Measurements from ENCODE around the gene GNL3. TPM values are rescaled to one million over a fixed set of nuclear protein-coding genes. Genes with fewer than 3 reads are reported as not detected.
A peak's percentile ranks its signal among the peaks of the same experiment; 100 is the strongest.

Gene GNL3
- total RNA-seq, 1 experiment from 2014 or later: 88.9 TPM

DNA sequence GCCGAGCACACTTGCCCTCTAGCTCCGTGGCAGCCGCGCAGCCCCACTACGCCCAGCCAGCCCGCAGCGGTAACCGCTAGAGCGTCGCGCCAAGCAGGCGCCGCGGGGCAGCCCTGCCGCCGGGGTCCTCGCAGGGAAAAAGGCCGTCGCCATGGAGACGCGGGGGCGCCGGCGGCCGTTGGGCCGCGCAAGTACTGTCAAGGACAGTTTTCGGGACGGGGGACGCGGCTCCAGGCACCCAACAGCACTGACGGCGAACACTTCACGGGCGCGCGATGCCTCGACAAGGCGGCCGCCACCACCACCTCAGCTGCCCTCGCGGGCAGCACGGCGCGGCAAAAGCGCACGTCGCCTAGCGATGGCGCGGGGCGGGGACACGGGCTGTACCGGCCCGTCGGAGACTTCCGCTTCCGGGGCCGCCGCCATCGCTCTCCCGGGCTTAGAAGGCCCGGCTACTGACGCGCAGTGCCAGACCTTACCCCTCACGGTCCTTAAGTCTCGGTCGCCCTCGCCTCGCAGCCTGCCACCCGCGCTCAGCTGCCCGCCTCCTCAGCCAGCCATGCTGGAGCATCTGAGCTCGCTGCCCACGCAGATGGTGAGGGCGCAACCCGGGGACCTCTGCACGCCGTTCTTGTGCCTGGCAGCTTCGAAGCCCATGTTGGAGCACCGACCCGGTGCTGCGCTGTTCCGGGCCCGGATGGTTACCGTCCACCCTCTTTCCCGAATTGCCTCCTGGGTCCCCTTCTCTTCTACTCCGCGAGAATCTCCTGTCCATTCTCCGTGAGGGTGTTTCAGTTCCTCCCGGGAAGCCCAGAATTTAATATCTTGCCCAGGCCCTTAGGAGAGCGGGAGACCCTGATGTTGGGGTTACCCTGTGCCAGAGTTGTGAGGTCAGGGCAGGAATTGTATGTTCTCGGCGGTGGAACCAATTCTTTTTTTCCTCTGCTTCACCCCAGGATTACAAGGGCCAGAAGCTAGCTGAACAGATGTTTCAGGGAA is 20.2 kb downstream of the GNL3 start, which contains the start of the genes GLT8D1 and SPCS1:
GLT8D1 (minus strand) TSS at position 104 of the 999 bp plus-strand sequence. CDS start 5,331 bp downstream, outside the sequence.
SPCS1 (plus strand) TSS at position 419 of the 999 bp plus-strand sequence; CDS start at position 560, 141 bp downstream.
- ChIA-PET CTCF (no interaction called here), POLR2A (interaction anchor here (0.6 to 0.7 kb wide), 2 partner anchors 65 to 76 kb away, joined by 3 to 9 read pairs; no protein-coding TSS in a partner anchor)
- Histone ChIP-seq H3K9me3 (ENCODE audit: control insufficient read depth, insufficient read depth, low read depth, low read length) (no peaks in the 10 kb centered on the region), H3K27me3 (ENCODE audit: control insufficient read depth, insufficient read depth, low read length) (no peaks in the 10 kb centered on the region), H3K4me1 (ENCODE audit: control insufficient read depth, insufficient read depth, low read length) (peaks cover 17% of the 10 kb centered on the region), H3K36me3 (ENCODE audit: control insufficient read depth, insufficient read depth, low read length) (peaks cover 16% of the 10 kb centered on the region), H3K4me3 (ENCODE audit: low read depth in 2 of 2, low read length in 2 of 2) (peak within 1 kb of the TSS; percentile 64 to 99), H3K27ac (ENCODE audit: low read length) (peak within 1 kb of the TSS; percentile 75)
- in situ Hi-C loops (cut with HindIII; ENCODE audit: low pct_unique_long_range_greater_than_20kb, low sequenced_read_pairs) (no loop called here), intact Hi-C loops (cut with micrococcal nuclease; ENCODE audit: unreplicated experiment) (no loop called here)
- DNase-seq (ENCODE audit: low read depth, low spot score) (no peak), ATAC-seq (peak; percentile 97)
- no TSS peak for BruUV-seq (replicated peaks)
- peak; percentile 75 for TF ChIP-seq POLR2AphosphoS5 (IDR thresholded peaks at IDR 0.05; ENCODE audit: low read depth, low read length)
- TF ChIP-seq, protein P1, sequence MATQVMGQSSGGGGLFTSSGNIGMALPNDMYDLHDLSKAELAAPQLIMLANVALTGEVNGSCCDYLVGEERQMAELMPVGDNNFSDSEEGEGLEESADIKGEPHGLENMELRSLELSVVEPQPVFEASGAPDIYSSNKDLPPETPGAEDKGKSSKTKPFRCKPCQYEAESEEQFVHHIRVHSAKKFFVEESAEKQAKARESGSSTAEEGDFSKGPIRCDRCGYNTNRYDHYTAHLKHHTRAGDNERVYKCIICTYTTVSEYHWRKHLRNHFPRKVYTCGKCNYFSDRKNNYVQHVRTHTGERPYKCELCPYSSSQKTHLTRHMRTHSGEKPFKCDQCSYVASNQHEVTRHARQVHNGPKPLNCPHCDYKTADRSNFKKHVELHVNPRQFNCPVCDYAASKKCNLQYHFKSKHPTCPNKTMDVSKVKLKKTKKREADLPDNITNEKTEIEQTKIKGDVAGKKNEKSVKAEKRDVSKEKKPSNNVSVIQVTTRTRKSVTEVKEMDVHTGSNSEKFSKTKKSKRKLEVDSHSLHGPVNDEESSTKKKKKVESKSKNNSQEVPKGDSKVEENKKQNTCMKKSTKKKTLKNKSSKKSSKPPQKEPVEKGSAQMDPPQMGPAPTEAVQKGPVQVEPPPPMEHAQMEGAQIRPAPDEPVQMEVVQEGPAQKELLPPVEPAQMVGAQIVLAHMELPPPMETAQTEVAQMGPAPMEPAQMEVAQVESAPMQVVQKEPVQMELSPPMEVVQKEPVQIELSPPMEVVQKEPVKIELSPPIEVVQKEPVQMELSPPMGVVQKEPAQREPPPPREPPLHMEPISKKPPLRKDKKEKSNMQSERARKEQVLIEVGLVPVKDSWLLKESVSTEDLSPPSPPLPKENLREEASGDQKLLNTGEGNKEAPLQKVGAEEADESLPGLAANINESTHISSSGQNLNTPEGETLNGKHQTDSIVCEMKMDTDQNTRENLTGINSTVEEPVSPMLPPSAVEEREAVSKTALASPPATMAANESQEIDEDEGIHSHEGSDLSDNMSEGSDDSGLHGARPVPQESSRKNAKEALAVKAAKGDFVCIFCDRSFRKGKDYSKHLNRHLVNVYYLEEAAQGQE (IDR thresholded peaks at IDR 0.05; ENCODE audit: insufficient read depth in 1 of 2, low read depth in 2 of 2, low read length in 1 of 2): no peak
- no peak for TF ChIP-seq TCF7L2 (IDR thresholded peaks at IDR 0.05; ENCODE audit: low read depth, low read length)
- TF ChIP-seq, protein P2, sequence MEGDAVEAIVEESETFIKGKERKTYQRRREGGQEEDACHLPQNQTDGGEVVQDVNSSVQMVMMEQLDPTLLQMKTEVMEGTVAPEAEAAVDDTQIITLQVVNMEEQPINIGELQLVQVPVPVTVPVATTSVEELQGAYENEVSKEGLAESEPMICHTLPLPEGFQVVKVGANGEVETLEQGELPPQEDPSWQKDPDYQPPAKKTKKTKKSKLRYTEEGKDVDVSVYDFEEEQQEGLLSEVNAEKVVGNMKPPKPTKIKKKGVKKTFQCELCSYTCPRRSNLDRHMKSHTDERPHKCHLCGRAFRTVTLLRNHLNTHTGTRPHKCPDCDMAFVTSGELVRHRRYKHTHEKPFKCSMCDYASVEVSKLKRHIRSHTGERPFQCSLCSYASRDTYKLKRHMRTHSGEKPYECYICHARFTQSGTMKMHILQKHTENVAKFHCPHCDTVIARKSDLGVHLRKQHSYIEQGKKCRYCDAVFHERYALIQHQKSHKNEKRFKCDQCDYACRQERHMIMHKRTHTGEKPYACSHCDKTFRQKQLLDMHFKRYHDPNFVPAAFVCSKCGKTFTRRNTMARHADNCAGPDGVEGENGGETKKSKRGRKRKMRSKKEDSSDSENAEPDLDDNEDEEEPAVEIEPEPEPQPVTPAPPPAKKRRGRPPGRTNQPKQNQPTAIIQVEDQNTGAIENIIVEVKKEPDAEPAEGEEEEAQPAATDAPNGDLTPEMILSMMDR (IDR thresholded peaks at IDR 0.05): no peak
- TF ChIP-seq SIN3A (IDR thresholded peaks at IDR 0.05; ENCODE audit: borderline replicate concordance, insufficient read depth, low read depth, low read length): 0 out of 2 replicates have a peak, but pooled peaks have one; percentile 69

DNA sequence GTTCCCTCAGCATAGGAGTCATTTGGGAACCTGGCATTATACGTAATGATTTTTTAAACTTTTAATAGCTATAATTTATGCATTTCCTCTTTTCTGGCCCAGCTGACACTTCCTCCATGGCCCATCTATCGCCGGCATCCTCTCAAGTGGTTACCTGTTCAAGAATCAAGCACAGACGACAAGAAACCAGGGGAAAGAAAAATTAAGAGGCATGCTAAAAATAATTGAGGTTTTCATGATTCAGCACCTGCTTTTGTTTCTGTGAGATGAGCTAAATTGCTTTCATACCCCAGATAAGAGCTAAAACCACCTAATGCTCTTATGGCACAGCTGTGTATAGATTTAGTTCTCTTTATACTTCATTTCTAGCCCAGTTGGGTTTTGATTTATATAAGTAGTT is 21.8 kb downstream of the GNL3 start:
- Histone ChIP-seq H3K36me3 (ENCODE audit: control insufficient read depth, insufficient read depth, low read length) (peaks cover 18% of the 10 kb centered on the region), H3K4me3 (ENCODE audit: low read depth in 2 of 2, low read length in 2 of 2) (peak overlapping the region in 1 of 2 experiments; percentile 64; a peak in 3 of 4 replicates), H3K27me3 (ENCODE audit: control insufficient read depth, insufficient read depth, low read length) (no peaks in the 10 kb centered on the region), H3K9me3 (ENCODE audit: control insufficient read depth, insufficient read depth, low read depth, low read length) (no peaks in the 10 kb centered on the region), H3K27ac (ENCODE audit: low read length) (no peak overlapping the region; the same call in 1 of the 2 replicates), H3K4me1 (ENCODE audit: control insufficient read depth, insufficient read depth, low read length) (peaks cover 17% of the 10 kb centered on the region)
- intact Hi-C loops (cut with micrococcal nuclease; ENCODE audit: unreplicated experiment): no loop called here
- no TSS peak for BruUV-seq (replicated peaks)
- no peak for DNase-seq (ENCODE audit: low read depth, low spot score)
- POLR2A ChIA-PET: no interaction called here
- CTCF ChIA-PET: no interaction called here
- no peak for ATAC-seq
- in situ Hi-C loops (cut with HindIII; ENCODE audit: low pct_unique_long_range_greater_than_20kb, low sequenced_read_pairs): no loop called here
- no peak for TF ChIP-seq TCF7L2 (IDR thresholded peaks at IDR 0.05; ENCODE audit: low read depth, low read length)
- TF ChIP-seq, protein P2 (IDR thresholded peaks at IDR 0.05): no peak
- TF ChIP-seq, protein P1 (IDR thresholded peaks at IDR 0.05; ENCODE audit: insufficient read depth in 1 of 2, low read depth in 2 of 2, low read length in 1 of 2): no peak
- TF ChIP-seq POLR2AphosphoS5 (IDR thresholded peaks at IDR 0.05; ENCODE audit: low read depth, low read length): no peak
- TF ChIP-seq SIN3A (IDR thresholded peaks at IDR 0.05; ENCODE audit: borderline replicate concordance, insufficient read depth, low read depth, low read length): no peak
